Measurements from ENCODE around the gene TRIO. TPM values are rescaled to one million over a fixed set of nuclear protein-coding genes. Genes with fewer than 3 reads are reported as not detected.

The TRIO gene
- total and polyA plus RNA-seq, 2 donors (not counting 1 experiment from before 2014, with no cell fraction given) = 134 to 281 TPM

DNA sequence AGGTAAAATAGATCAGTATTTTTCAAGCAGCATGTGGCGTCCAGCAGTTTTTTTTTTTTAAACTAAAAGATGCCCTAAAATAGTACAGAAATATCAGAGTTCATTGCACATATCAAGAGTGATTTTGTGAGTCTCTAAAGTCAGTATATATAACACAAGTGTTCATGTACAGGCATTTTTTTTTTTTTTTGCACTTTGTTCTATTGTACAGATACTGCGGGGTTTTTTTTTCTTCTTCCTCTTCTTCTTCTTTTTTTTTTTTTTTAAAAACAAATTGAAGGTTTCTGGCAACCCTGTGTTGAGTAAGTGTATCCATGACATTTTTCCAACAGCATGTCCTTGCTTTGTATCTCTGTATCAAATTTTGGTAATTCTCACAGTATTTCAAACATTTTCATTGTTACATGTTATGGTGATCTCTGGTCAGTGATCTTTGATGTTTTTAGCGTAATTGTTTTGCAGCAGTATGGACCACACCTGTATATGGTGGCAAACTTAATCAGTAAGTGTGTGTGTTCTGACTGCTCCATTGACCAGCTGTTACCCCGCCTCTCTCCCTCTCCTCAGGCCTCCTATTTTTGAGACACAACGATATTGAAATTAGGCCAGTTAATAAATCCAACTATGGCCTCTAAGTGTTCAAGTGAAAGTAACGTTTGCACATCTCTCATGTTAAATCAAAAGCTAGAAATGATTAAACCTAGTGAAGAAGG lies 76.8 kb downstream of the TRIO start:
- H2AFZ ChIP-seq (ENCODE audit: low read length) = no peak overlapping the region
- no peaks in the 10 kb centered on the region for H3K9me3 ChIP-seq (ENCODE audit: control insufficient read depth, insufficient read depth, low read depth, low read length)
- peaks cover 19% of the 10 kb centered on the region for H3K4me1 ChIP-seq (ENCODE audit: control insufficient read depth, extremely low read depth, insufficient read depth, low read length)
- no peaks in the 10 kb centered on the region for H3K27me3 ChIP-seq (ENCODE audit: control insufficient read depth, insufficient read depth, low read length)
- no peak overlapping the region for H3K4me3 ChIP-seq (replicated peaks in 1 of 4; ENCODE audit: control extremely low read depth in 1 of 4, insufficient read depth in 1 of 4, low read depth in 3 of 4, low read length in 4 of 4)
- peaks cover 4% of the 10 kb centered on the region for H4K20me1 ChIP-seq (ENCODE audit: control insufficient read depth, extremely low read depth, insufficient read depth, low read length)
- no peak overlapping the region for H3K9ac ChIP-seq (ENCODE audit: insufficient read depth, low read length)
- no peaks in the 10 kb centered on the region for H3K36me3 ChIP-seq (ENCODE audit: control insufficient read depth, insufficient read depth, low read length)
- no peak overlapping the region for H3K27ac ChIP-seq (ENCODE audit: insufficient read depth, low read length)
- TF ChIP-seq, protein P1, sequence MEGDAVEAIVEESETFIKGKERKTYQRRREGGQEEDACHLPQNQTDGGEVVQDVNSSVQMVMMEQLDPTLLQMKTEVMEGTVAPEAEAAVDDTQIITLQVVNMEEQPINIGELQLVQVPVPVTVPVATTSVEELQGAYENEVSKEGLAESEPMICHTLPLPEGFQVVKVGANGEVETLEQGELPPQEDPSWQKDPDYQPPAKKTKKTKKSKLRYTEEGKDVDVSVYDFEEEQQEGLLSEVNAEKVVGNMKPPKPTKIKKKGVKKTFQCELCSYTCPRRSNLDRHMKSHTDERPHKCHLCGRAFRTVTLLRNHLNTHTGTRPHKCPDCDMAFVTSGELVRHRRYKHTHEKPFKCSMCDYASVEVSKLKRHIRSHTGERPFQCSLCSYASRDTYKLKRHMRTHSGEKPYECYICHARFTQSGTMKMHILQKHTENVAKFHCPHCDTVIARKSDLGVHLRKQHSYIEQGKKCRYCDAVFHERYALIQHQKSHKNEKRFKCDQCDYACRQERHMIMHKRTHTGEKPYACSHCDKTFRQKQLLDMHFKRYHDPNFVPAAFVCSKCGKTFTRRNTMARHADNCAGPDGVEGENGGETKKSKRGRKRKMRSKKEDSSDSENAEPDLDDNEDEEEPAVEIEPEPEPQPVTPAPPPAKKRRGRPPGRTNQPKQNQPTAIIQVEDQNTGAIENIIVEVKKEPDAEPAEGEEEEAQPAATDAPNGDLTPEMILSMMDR (conservative IDR thresholded peaks at IDR 0.05 in 1 of 2, IDR thresholded peaks at IDR 0.05 in 1 of 2; ENCODE audit: low read depth in 1 of 2, low read length in 2 of 2) = no peak
- TF ChIP-seq EZH2 (IDR thresholded peaks at IDR 0.05; ENCODE audit: low read length, missing control alignments) = no peak
- DNase-seq (ENCODE audit: low read depth in 2 of 2) = no peak
- H3K79me2 ChIP-seq (ENCODE audit: control insufficient read depth, insufficient read depth, low read length) = peaks cover 100% of the 10 kb centered on the region
- no peak overlapping the region for H3K4me2 ChIP-seq (ENCODE audit: extremely low read depth, insufficient read depth, low read length)

DNA sequence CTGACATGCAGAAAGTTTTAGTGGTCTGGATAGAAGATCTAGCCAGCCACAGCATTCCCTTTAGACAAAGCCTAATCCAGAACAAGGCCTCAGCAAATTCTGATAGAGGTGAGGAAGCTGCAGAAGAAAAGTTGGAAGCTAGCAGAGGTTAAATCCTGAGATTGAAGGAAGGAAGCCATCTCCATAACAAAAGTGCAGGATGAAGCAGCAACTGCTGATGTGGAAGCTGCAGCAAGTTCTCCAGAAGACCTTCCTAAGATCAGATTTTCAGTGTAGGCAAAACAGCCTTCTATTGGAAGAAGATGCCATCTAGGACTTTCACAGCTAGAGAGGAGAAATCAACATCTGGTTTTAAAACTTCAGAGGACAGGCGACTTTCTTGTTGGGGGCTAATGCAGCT lies 77.5 kb downstream of the TRIO start:
- TF ChIP-seq, protein P1 (conservative IDR thresholded peaks at IDR 0.05 in 1 of 2, IDR thresholded peaks at IDR 0.05 in 1 of 2; ENCODE audit: low read depth in 1 of 2, low read length in 2 of 2) = no peak
- TF ChIP-seq EZH2 (IDR thresholded peaks at IDR 0.05; ENCODE audit: low read length, missing control alignments) = no peak
- no peak overlapping the region for H3K9ac ChIP-seq (ENCODE audit: insufficient read depth, low read length)
- no peaks in the 10 kb centered on the region for H3K36me3 ChIP-seq (ENCODE audit: control insufficient read depth, insufficient read depth, low read length)
- H3K27me3 ChIP-seq (ENCODE audit: control insufficient read depth, insufficient read depth, low read length) = no peaks in the 10 kb centered on the region
- peaks cover 4% of the 10 kb centered on the region for H4K20me1 ChIP-seq (ENCODE audit: control insufficient read depth, extremely low read depth, insufficient read depth, low read length)
- no peak for DNase-seq (ENCODE audit: low read depth in 2 of 2)
- H3K4me2 ChIP-seq (ENCODE audit: extremely low read depth, insufficient read depth, low read length) = no peak overlapping the region
- no peak overlapping the region for H3K27ac ChIP-seq (ENCODE audit: insufficient read depth, low read length)
- H3K79me2 ChIP-seq (ENCODE audit: control insufficient read depth, insufficient read depth, low read length) = peaks cover 99% of the 10 kb centered on the region
- peaks cover 19% of the 10 kb centered on the region for H3K4me1 ChIP-seq (ENCODE audit: control insufficient read depth, extremely low read depth, insufficient read depth, low read length)
- no peak overlapping the region for H3K4me3 ChIP-seq (replicated peaks in 1 of 4; ENCODE audit: control extremely low read depth in 1 of 4, insufficient read depth in 1 of 4, low read depth in 3 of 4, low read length in 4 of 4)
- H2AFZ ChIP-seq (ENCODE audit: low read length) = no peak overlapping the region
- H3K9me3 ChIP-seq (ENCODE audit: control insufficient read depth, insufficient read depth, low read depth, low read length) = no peaks in the 10 kb centered on the region

DNA sequence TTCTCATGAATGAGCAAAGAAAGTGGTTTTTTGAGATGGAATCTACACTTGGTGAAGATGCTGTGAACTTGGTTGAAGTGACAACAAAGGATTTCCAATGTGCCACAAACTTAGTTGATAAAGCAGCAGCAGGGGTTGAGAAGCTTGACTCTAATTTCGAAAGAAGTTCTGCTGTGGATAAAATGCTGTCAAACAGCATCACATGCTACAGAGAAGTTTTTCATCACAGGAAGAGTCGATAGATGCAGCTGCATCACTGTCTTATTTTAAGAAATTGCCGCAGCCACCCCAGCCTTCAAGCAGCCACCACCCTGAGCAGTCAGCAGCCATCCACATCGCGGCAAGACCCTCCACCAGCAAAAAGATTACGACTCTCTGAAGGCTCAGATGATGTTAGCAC lies 78.6 kb downstream of the TRIO start:
- no peak overlapping the region for H3K27ac ChIP-seq (ENCODE audit: insufficient read depth, low read length)

More for the DNA sequence above, 78.6 kb downstream of the TRIO start:
- no peak overlapping the region for H3K4me3 ChIP-seq (replicated peaks in 1 of 4; ENCODE audit: control extremely low read depth in 1 of 4, insufficient read depth in 1 of 4, low read depth in 3 of 4, low read length in 4 of 4)
- H3K4me1 ChIP-seq (ENCODE audit: control insufficient read depth, extremely low read depth, insufficient read depth, low read length) = peaks cover 17% of the 10 kb centered on the region
- H3K9ac ChIP-seq (ENCODE audit: insufficient read depth, low read length) = no peak overlapping the region
- H4K20me1 ChIP-seq (ENCODE audit: control insufficient read depth, extremely low read depth, insufficient read depth, low read length) = peaks cover 4% of the 10 kb centered on the region
- no peak overlapping the region for H2AFZ ChIP-seq (ENCODE audit: low read length)
- H3K27me3 ChIP-seq (ENCODE audit: control insufficient read depth, insufficient read depth, low read length) = no peaks in the 10 kb centered on the region
- H3K4me2 ChIP-seq (ENCODE audit: extremely low read depth, insufficient read depth, low read length) = no peak overlapping the region
- no peaks in the 10 kb centered on the region for H3K9me3 ChIP-seq (ENCODE audit: control insufficient read depth, insufficient read depth, low read depth, low read length)
- no peaks in the 10 kb centered on the region for H3K36me3 ChIP-seq (ENCODE audit: control insufficient read depth, insufficient read depth, low read length)
- peaks cover 99% of the 10 kb centered on the region for H3K79me2 ChIP-seq (ENCODE audit: control insufficient read depth, insufficient read depth, low read length)
- DNase-seq (ENCODE audit: low read depth in 2 of 2) = no peak
- TF ChIP-seq, protein P1 (conservative IDR thresholded peaks at IDR 0.05 in 1 of 2, IDR thresholded peaks at IDR 0.05 in 1 of 2; ENCODE audit: low read depth in 1 of 2, low read length in 2 of 2) = no peak
- TF ChIP-seq EZH2 (IDR thresholded peaks at IDR 0.05; ENCODE audit: low read length, missing control alignments) = no peak
